Measurements from ENCODE around the gene ARHGEF3.

The ARHGEF3 gene

DNA sequence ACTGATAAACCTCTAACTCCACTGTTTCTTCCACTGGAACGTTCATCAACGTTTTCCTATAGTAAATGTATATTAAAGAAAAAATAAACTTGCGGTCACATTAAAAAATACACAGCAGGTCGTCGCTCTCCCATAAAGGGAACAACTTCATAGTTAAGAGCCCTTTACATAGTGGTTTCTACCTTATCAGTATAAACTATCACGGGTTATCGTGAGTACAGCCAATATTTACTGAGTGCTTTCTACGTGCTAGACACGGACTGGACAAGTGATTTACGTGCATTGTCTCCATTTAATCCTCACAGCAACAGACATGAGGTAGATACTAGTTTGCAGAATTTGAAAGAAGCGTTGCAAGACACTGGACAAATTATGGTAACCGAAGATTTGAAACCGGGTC lies 117.7 kb downstream of the ARHGEF3 start:
- Histone ChIP-seq H3K27me3 (ENCODE audit: control insufficient read depth, insufficient read depth, low read length) (no peaks in the 10 kb centered on the region), H3K4me1 (ENCODE audit: control insufficient read depth, insufficient read depth, low read length) (peaks cover 16% of the 10 kb centered on the region), H3K9me3 (replicated peaks; ENCODE audit: low read length) (peaks cover 4% of the 10 kb centered on the region), H3K36me3 (ENCODE audit: insufficient read depth, low read length) (peaks cover 9% of the 10 kb centered on the region), H3K9ac (ENCODE audit: low read depth, low read length) (no peak overlapping the region), H3K4me3 (ENCODE audit: low read length) (no peak overlapping the region), H3K4me2 (ENCODE audit: low read length) (no peak overlapping the region)

DNA sequence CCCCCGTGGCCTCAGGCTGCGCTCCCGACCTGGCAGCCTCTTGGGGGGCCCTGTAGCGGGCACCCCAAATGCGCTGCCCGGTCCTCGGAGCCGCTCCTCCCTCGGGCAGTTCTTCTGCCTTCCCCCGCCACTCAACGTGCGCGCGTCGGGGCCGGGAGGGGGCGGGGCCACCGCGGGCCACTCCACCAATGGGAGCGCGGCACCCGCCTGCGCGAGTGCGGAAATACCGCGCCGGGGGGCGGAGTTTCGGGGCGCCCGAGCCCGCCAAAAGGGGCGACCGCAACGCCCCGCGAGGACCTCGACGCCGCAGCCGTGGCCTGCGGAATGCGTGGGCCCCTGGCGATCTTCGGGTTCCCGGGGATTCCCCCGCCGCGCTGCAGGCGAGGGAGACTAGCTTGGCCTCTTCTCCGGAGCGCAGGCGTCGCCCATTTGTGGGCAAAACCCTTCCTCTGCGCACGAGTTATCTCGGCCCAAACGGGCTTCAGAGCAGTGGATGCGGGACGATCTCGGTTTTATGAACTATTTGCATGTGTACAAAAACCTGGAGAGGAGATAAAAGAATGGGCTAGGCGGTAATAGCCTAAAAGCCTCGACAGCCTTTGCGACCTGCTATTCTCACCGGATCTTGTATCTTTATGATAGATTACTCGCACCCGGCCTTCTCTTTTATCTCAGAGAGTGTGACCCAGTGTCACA lies 118.5 kb downstream of the ARHGEF3 start, which contains the start of gene TASOR:
TSS of gene TASOR (minus strand) at position 144 of the 696 bp plus-strand sequence. CDS start 259 bp downstream, outside the sequence.
- Histone ChIP-seq H3K9ac (ENCODE audit: low read depth, low read length) (peak within 1 kb of the TSS; percentile 94), H3K27me3 (ENCODE audit: control insufficient read depth, insufficient read depth, low read length) (no peaks in the 10 kb centered on the region), H3K9me3 (replicated peaks; ENCODE audit: low read length) (peaks cover 4% of the 10 kb centered on the region), H3K4me2 (ENCODE audit: low read length) (peak within 1 kb of the TSS; percentile 87), H3K4me3 (ENCODE audit: low read length) (peak within 1 kb of the TSS; percentile 84), H3K4me1 (ENCODE audit: control insufficient read depth, insufficient read depth, low read length) (peaks cover 16% of the 10 kb centered on the region), H3K36me3 (ENCODE audit: insufficient read depth, low read length) (peaks cover 9% of the 10 kb centered on the region)

DNA sequence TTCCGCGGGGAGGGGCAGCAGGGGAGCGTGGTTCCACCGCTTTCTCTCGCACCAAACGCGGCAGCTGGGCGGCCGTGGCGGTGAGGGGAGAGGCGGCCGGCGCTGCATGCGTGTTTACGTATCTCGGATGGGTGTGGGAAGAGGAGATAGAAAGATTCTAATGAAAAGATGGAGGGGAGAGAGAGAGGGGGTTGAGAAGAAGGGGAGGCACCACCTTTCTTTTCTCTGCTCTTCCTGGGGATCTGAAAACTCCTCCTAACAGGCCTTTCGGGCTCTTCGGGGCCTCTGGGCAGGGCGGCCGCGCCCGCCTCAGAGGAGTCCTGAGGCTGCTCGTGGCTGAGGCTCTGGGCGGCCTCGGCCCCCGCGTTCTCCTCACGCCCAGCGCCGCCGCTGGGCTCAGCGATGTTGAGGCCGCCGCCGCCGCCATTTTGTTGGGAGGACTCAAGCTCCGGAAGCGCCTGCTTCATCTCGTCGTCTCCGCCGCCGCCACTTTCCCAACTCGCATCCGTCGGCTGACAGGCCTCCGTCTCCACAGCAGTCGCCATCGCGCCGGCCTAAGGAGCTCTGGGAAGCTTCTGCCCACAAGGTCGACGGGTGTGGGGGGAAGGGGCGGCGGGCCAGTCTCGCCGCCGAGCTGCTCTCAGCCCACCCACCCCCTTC lies 119.2 kb downstream of the ARHGEF3 start:
- Histone ChIP-seq H3K4me3 (ENCODE audit: low read length) (peak overlapping the region; percentile 84), H3K4me1 (ENCODE audit: control insufficient read depth, insufficient read depth, low read length) (peaks cover 16% of the 10 kb centered on the region), H3K4me2 (ENCODE audit: low read length) (peak overlapping the region; percentile 87), H3K27me3 (ENCODE audit: control insufficient read depth, insufficient read depth, low read length) (no peaks in the 10 kb centered on the region), H3K36me3 (ENCODE audit: insufficient read depth, low read length) (peaks cover 9% of the 10 kb centered on the region), H3K9me3 (replicated peaks; ENCODE audit: low read length) (peaks cover 4% of the 10 kb centered on the region), H3K9ac (ENCODE audit: low read depth, low read length) (peak overlapping the region; percentile 94)

DNA sequence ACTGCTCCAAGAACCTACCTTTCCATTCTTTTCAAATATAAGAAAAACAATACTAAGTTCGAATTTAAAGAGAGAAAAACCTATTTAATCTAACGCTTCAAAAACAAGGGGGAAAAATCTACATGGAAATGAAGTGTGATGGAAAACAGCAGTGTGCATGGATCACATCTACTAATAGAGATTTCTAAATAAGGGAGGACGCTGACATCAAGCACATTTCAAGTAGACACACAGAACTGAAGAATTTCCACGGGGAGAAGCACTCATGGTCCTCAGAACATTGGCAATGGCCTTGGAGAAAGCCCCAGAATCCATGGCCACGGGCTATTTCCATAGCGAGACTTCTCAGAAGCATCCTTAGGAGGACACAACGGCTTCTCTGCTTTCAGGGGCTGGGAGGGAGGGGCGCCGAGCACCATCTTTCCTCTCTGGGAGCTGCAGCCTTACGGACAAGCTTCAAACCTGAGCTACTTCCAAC lies 119.7 kb downstream of the ARHGEF3 start:
- peaks cover 4% of the 10 kb centered on the region for H3K9me3 ChIP-seq (replicated peaks; ENCODE audit: low read length)
- H3K27me3 ChIP-seq (ENCODE audit: control insufficient read depth, insufficient read depth, low read length), result no peaks in the 10 kb centered on the region
- peaks cover 9% of the 10 kb centered on the region for H3K36me3 ChIP-seq (ENCODE audit: insufficient read depth, low read length)
- peaks cover 16% of the 10 kb centered on the region for H3K4me1 ChIP-seq (ENCODE audit: control insufficient read depth, insufficient read depth, low read length)
- peak overlapping the region; percentile 84 for H3K4me3 ChIP-seq (ENCODE audit: low read length)
- peak overlapping the region; percentile 87 for H3K4me2 ChIP-seq (ENCODE audit: low read length)
- H3K9ac ChIP-seq (ENCODE audit: low read depth, low read length), result peak overlapping the region; percentile 94

DNA sequence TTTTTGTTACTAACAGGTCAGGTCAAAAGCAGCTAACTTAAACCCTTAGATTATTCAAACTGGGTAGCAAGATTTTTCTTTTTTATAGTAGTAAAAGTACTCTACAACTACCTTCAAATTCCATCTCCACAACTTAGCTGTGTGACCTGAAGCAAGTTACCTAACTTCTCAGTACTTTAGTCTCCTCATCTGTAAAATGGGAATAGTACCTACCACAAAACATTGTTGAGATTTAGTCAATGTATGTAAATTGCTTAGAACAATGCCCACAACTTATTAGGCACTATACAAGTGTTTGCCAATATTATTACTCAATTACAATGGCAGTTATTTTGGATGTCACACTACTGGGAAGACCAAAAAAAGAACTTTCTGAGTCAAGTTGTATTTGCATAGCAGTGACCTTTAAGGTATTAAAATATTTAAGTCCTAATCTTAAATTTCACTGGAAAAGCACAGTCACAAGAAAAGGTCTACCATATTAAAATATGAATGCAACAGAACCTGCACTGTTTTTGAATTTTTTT lies 121.6 kb downstream of the ARHGEF3 start:
- H3K4me1 ChIP-seq (ENCODE audit: control insufficient read depth, insufficient read depth, low read length), result peaks cover 16% of the 10 kb centered on the region

More for the DNA sequence above, 121.6 kb downstream of the ARHGEF3 start:
- Histone ChIP-seq H3K4me2 (ENCODE audit: low read length) (peak overlapping the region; percentile 13), H3K36me3 (ENCODE audit: insufficient read depth, low read length) (peaks cover 9% of the 10 kb centered on the region), H3K9ac (ENCODE audit: low read depth, low read length) (no peak overlapping the region), H3K27me3 (ENCODE audit: control insufficient read depth, insufficient read depth, low read length) (no peaks in the 10 kb centered on the region), H3K9me3 (replicated peaks; ENCODE audit: low read length) (peaks cover 4% of the 10 kb centered on the region), H3K4me3 (ENCODE audit: low read length) (no peak overlapping the region)

All from skeletal muscle satellite cell (primary cell).